Measurements from ENCODE around the gene UPK3A.

DNA sequence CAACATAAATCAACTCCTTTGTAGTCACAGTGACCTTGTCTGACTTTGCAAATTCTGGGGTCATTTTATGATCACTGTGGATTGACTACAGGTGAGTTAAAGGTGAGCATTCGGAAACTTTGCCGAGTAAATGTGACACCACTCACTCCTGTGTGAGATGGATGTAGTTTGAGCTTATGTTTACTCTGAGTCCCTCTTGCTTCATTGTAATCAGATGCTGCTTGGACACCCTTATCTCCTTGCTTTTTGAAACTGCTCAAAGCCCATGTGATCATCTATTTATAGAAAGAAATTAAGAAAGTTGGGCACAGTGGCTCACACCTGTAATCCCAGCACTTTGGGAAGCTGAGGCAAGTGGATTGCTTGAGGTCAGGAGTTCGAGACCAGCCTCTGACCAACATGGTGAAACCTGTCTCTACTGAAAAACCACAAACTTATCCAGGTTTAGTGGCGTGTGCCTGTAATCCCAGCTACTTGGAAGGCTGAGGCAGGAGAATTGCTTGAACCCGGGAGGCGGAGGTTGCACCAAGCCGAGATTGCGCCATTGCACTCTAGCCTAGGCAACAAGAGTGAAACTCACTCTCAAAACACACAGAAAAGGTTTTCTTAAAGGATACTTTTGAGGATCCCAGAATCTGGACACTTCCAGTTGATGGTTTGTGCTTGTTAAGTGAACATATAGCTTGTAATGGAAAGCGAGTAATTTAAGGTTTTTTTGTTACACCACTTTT lies 32.2 kb downstream of the UPK3A start:
- TF ChIP-seq, protein P1, sequence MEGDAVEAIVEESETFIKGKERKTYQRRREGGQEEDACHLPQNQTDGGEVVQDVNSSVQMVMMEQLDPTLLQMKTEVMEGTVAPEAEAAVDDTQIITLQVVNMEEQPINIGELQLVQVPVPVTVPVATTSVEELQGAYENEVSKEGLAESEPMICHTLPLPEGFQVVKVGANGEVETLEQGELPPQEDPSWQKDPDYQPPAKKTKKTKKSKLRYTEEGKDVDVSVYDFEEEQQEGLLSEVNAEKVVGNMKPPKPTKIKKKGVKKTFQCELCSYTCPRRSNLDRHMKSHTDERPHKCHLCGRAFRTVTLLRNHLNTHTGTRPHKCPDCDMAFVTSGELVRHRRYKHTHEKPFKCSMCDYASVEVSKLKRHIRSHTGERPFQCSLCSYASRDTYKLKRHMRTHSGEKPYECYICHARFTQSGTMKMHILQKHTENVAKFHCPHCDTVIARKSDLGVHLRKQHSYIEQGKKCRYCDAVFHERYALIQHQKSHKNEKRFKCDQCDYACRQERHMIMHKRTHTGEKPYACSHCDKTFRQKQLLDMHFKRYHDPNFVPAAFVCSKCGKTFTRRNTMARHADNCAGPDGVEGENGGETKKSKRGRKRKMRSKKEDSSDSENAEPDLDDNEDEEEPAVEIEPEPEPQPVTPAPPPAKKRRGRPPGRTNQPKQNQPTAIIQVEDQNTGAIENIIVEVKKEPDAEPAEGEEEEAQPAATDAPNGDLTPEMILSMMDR (IDR thresholded peaks at IDR 0.05 in 2 of 3, conservative IDR thresholded peaks at IDR 0.05 in 1 of 3; ENCODE audit: control insufficient read depth in 2 of 3, extremely low read depth in 1 of 3, insufficient read depth in 1 of 3, low read depth in 3 of 3, low read length in 3 of 3) = no peak
- TF ChIP-seq, protein P2, sequence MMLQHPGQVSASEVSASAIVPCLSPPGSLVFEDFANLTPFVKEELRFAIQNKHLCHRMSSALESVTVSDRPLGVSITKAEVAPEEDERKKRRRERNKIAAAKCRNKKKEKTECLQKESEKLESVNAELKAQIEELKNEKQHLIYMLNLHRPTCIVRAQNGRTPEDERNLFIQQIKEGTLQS (IDR thresholded peaks at IDR 0.05; ENCODE audit: borderline replicate concordance, extremely low read depth, low read depth, low read length) = no peak
- no peak for TF ChIP-seq ZZZ3 (IDR thresholded peaks at IDR 0.05; ENCODE audit: control insufficient read depth, insufficient read length, low read depth)
- no peak for TF ChIP-seq POLR2A (IDR thresholded peaks at IDR 0.05; ENCODE audit: low read depth, low read length)
- no peak for TF ChIP-seq EP300 (IDR thresholded peaks at IDR 0.05; ENCODE audit: borderline replicate concordance in 1 of 2, control insufficient read depth in 1 of 2, low read depth in 2 of 2, low read length in 2 of 2)
